Fibroblast of villous mesenchyme (primary cell): ENCODE measurements around the gene TMEM86A. TPM values are rescaled to one million over a fixed set of nuclear protein-coding genes. Genes with fewer than 3 reads are reported as not detected.

Experiments
- DNase-seq: peaks from one replicate; pipeline ENCODE4 v3.0.0-alpha.2; 2010; ENCODE audit warnings: low read depth
- H3K4me3 ChIP-seq: 2 replicates; pipeline ENCODE4 v1.5.1; 2011; ENCODE audit warnings: low read depth, mild to moderate bottlenecking, low read length
- total RNA-seq: library from RNA; depleted of rRNA; stranded (reverse); fragments of >200 nt; gene quantifications from 2 replicates; pipeline ENCODE4 v1.2.3, GENCODE V29; 2012
- TF ChIP-seq, protein P1 (sequence below): IDR thresholded peaks from 2 replicates; pipeline ENCODE4 v1.5.1; 2012; ENCODE audit warnings: low read depth, mild to moderate bottlenecking, low read length; ENCODE audit not compliant: insufficient read depth

Gene TMEM86A
- total RNA-seq, 1 donor = 0.43 TPM

DNA sequence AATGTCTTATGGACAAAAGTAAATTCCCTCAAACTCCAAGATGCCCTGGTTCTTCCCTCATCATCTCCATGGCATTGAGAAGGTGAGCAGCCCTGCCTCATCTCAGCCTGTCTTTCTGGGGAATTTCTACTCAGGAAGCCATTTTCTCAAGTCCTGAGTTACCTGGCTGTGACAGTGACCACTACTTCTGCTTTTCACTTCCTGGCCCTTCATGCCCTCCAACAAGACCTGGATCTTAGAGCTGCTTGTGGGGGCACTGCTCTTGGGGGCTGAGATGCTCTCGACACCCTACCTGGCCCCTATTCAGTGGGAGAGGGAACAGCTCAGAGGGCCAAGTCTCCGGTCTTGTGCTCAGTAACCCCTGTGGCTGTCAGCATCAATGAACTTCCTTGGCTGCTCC, 32.9 kb downstream of the TMEM86A start:
- DNase-seq = no peak
- TF ChIP-seq, protein P1, sequence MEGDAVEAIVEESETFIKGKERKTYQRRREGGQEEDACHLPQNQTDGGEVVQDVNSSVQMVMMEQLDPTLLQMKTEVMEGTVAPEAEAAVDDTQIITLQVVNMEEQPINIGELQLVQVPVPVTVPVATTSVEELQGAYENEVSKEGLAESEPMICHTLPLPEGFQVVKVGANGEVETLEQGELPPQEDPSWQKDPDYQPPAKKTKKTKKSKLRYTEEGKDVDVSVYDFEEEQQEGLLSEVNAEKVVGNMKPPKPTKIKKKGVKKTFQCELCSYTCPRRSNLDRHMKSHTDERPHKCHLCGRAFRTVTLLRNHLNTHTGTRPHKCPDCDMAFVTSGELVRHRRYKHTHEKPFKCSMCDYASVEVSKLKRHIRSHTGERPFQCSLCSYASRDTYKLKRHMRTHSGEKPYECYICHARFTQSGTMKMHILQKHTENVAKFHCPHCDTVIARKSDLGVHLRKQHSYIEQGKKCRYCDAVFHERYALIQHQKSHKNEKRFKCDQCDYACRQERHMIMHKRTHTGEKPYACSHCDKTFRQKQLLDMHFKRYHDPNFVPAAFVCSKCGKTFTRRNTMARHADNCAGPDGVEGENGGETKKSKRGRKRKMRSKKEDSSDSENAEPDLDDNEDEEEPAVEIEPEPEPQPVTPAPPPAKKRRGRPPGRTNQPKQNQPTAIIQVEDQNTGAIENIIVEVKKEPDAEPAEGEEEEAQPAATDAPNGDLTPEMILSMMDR = no peak
- H3K4me3 ChIP-seq = no peak overlapping the region

DNA sequence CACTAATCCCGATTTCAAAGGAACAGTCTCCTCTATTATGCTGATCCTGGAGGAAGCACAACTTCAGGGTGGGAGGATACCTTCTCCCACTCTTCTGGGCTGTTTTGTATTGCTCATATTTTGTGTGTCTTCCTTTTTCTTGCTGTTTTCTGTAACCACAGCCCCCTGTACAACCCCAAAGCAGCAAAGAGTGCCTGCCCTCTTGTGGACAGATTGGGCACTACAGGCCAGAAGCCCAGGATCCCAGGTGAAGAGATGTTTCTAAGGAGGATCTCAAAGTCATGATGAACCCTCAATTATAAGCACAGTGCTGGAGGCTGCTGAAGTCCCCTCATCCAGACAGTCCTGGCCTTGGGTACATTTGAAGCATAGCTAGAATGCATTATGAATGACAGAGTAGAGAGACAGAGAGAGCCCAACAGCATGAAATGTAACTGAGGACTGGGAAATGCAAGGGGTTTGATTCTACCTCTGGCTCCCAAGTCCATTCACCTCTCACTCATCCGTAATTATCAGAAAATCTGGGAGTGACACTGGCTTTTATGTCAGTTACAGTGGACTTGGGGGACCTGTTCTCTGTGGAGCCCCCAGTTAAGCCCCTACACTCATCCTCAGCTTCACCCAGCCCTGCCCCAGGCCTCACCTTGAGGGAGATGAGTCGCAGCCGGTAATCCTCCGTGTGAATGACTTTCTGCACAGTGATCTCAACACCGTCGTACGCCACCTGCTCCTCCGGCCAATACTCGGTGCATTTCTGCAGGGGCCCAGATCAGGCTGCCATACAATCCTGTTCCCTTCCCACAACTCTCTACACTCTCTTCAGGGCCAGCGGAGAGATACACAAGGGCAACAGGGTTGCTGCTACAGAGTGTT, 33.6 kb downstream of the TMEM86A start:
- DNase-seq = peak; percentile 45

DNA sequence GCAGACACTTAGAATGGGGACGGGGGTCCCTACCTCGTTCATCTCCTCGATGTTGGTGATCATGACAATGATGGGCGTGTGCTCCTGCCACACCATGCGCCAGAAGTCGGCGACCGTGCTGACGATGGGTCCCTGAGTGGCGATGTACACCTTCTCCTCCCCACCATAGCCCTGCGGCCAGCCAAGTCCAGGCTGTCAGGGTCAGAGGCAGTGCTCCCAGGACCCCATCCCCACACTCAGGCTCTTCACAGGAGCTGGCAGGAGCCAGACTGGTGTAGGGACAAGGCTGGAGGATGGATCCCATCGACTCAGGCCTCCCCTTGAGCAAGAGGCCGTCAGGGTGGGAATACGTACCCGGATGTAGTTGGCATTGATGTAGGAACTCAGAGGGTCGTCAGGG, 34.6 kb downstream of the TMEM86A start:
- no peak overlapping the region for H3K4me3 ChIP-seq
- no peak for DNase-seq
- TF ChIP-seq, protein P1 = no peak

More for the DNA sequence above, 33.6 kb downstream of the TMEM86A start:
- TF ChIP-seq, protein P1 = peak; percentile 99
- H3K4me3 ChIP-seq = no peak overlapping the region

DNA sequence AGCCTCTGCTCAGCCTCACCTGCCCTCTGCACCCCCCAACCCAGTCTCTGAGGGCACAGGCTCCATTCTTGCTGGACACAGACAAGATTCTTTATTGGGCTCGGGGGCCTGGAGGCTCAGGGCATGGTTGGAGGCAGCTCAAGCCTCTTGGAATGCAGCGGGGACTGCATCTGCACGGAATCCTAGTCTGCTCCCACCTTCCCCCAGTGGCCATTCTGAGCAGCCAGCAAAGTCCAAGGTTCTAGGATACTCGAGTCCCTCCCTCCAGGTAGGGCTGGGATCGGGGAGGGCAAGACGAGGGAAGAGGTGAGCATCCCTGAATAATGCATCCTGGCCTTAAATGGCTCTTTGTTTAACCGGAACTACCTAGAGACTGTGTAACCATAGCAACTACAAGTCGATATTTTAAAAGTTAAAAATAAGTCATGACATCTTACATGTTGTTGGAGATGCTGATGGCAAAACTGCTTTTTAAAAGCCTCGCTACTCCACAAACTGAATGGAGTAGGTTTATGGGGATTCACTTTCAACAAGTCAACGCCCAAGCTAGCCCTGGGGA, 38.1 kb downstream of the TMEM86A start:
- DNase-seq = no peak
- TF ChIP-seq, protein P1 = no peak
- no peak overlapping the region for H3K4me3 ChIP-seq

DNA sequence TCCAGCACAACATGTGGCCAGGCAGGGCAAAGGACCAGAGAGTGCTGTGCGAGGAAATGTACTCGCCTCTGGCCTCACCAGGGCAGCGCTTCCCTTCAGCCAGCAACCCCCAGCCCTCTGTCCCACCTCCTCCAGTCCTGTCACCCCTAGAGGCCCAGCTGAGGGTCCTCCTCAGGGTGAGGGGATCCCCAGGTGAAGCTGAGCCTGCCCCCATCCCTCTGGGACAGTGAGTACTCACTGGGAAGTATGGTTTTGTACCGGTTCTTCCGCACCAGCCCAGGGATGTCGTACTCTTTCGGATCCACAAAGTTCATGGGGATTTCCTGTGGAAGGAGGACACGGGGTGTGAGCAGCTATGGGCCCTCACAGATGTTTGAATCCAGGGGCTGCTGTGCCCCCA, 39.1 kb downstream of the TMEM86A start:
- no peak for DNase-seq
- TF ChIP-seq, protein P1 = no peak
- H3K4me3 ChIP-seq = no peak overlapping the region

DNA sequence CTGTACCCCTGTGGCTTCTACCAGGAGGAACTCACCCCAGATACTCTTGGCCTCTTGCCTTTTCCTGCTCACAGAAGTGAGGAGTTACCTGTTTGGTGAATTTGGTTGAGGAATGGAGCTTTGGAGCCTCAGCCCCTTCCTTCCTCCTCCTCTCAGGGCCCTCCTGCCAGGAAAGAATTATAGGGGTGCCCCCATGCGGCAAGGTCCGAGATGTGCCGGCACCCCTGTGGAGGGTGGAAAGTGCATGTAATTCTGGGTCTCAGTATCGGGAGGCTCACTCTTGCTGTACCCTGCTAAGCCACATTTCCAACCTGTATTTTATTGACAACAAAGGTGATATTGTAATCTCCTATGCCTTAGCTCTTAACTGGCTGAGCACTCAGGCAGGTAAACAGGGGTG, 41.1 kb downstream of the TMEM86A start:
- TF ChIP-seq, protein P1 = no peak

DNA sequence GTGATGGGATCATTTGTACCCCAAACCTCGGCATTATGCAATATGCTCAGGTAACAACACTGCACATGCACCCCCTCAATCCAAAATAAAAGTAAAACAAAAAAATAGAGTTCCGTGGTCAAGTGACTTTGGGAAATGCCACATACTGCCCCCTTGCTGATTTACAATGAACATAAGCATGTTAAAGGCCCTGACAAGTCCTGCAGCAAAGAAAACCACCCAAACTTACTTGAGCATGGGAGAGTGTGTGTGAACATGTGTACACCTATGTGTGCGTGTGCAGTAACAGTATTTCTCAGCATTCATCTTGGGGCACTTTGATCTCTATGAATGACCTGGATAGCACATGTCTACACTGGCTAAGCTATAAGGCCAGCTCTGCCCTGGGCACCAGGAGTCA, 43.2 kb downstream of the TMEM86A start:
- no peak for DNase-seq
- no peak overlapping the region for H3K4me3 ChIP-seq
- TF ChIP-seq, protein P1 = no peak

More for the DNA sequence above, 41.1 kb downstream of the TMEM86A start:
- no peak for DNase-seq
- no peak overlapping the region for H3K4me3 ChIP-seq
